Prostate gland (tissue), 2 donors: ENCODE data around the gene ZC3H12D.

ENCODE experiments used
- CTCF ChIP-seq, 4 experiments: fragments of 200-600 bp in 2 of 4; fragments of 450-650 bp in 2 of 4; sonication (generic) in 2 of 4; IDR thresholded peaks; 1 replicate in 3 of 4; 2 replicates in 1 of 4; pipeline ENCODE4 v1.5.1; 2016 to 2019; ENCODE audit warnings: antibody characterized with exemption in 4 of 4, mild to moderate bottlenecking in 2 of 4, moderate library complexity in 2 of 4
- POLR2AphosphoS5 ChIP-seq: sonication (generic); formaldehyde crosslinking; IDR thresholded peaks from one replicate; pipeline ENCODE4 v1.6.1; 2017; ENCODE audit warnings: antibody characterized with exemption

DNA sequence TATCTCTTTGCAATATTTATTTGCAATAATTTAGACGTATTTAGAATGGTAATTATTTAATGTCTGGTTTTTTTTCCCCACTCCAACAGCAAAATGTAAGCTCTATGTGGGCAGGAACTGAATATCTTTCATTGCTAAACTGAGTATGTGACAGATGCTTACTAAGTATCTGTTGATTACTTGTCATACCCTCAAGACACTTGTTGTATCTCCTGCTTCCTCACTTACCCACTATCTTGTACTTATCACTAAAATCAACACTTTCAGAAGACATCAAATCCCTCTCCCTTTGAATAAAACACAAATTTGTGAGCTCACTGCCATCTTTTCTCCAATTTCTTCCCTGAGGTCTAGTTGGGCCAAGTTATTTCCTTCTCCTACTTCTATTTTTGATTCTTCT, 30.7 kb upstream of the ZC3H12D start:
- TF ChIP-seq CTCF (IDR thresholded peaks at IDR 0.05) (no peak), POLR2AphosphoS5 (no peak)
